ENCODE results near the gene TNNT2. TPM values are rescaled to one million over a fixed set of nuclear protein-coding genes. Genes with fewer than 3 reads are reported as not detected.

TNNT2 gene
- total RNA-seq, 1 experiment from 2014 or later, result 0.90 TPM

DNA sequence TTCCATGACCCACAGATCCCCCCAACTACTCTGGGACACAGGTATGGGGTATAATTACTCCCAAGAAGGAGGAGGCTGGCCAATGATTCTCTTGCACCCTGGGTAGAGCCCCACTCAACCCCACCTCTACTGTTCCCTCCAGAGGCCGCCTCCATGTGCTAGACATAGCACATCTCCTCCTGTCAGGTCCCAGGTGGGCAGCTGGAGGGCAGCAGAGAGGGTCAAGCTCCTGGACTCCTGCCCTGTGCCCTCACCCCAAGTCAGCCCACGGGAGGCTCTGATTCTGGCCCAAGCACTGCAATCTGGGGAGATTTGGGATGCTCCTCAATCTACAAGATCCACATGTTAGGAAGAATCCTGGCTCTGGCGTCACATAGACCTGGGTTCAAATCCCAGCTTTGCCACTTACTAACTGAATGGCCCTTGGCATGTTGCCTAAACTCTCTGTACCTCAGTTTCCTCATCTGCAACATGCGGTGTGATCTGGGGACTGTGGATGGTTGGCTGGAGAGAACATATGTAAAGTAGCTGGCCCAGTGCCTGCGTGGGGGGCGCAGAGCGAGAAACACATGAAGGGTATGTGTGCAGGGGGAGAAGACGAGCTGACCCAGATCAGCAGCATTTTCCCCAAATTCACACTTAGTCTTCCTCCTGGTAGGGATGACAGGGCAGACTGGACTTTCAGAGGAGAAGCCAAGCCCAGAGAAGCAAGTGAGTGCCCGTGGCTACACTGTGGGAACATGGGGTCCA, 23.2 kb downstream of the TNNT2 start:
- DNase-seq (ENCODE audit: low spot score), result no peak
- no TSS peak for BruUV-seq (replicated peaks)
- no peaks in the 10 kb centered on the region for H3K9me3 ChIP-seq (ENCODE audit: low read depth, low read length, poor library complexity, severe bottlenecking)
- CTCF ChIA-PET, result no interaction called here
- H3K36me3 ChIP-seq (ENCODE audit: insufficient read depth, low read length, poor library complexity, severe bottlenecking), result no peaks in the 10 kb centered on the region
- TF ChIP-seq, protein P1, sequence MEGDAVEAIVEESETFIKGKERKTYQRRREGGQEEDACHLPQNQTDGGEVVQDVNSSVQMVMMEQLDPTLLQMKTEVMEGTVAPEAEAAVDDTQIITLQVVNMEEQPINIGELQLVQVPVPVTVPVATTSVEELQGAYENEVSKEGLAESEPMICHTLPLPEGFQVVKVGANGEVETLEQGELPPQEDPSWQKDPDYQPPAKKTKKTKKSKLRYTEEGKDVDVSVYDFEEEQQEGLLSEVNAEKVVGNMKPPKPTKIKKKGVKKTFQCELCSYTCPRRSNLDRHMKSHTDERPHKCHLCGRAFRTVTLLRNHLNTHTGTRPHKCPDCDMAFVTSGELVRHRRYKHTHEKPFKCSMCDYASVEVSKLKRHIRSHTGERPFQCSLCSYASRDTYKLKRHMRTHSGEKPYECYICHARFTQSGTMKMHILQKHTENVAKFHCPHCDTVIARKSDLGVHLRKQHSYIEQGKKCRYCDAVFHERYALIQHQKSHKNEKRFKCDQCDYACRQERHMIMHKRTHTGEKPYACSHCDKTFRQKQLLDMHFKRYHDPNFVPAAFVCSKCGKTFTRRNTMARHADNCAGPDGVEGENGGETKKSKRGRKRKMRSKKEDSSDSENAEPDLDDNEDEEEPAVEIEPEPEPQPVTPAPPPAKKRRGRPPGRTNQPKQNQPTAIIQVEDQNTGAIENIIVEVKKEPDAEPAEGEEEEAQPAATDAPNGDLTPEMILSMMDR (conservative IDR thresholded peaks at IDR 0.05; ENCODE audit: low read depth, low read length), result no peak
- TF ChIP-seq EZH2 (IDR thresholded peaks at IDR 0.05; ENCODE audit: borderline replicate concordance, low read depth, low read length, poor library complexity, severe bottlenecking), result no peak
- intact Hi-C loops (cut with micrococcal nuclease; ENCODE audit: unreplicated experiment), result no loop called here
- peaks cover 6% of the 10 kb centered on the region for H3K4me1 ChIP-seq (ENCODE audit: insufficient read depth, low read length, poor library complexity, severe bottlenecking)
- H3K27ac ChIP-seq (ENCODE audit: low read depth, low read length, poor library complexity, severe bottlenecking), result no peak overlapping the region
- no peak overlapping the region for H3K4me3 ChIP-seq (ENCODE audit: low read depth, low read length, poor library complexity, severe bottlenecking)
- H3K27me3 ChIP-seq (replicated peaks; ENCODE audit: insufficient read depth, low read depth, low read length, poor library complexity), result no peaks in the 10 kb centered on the region
- POLR2A ChIA-PET (ENCODE audit: low non-redundant PET), result no interaction called here

DNA sequence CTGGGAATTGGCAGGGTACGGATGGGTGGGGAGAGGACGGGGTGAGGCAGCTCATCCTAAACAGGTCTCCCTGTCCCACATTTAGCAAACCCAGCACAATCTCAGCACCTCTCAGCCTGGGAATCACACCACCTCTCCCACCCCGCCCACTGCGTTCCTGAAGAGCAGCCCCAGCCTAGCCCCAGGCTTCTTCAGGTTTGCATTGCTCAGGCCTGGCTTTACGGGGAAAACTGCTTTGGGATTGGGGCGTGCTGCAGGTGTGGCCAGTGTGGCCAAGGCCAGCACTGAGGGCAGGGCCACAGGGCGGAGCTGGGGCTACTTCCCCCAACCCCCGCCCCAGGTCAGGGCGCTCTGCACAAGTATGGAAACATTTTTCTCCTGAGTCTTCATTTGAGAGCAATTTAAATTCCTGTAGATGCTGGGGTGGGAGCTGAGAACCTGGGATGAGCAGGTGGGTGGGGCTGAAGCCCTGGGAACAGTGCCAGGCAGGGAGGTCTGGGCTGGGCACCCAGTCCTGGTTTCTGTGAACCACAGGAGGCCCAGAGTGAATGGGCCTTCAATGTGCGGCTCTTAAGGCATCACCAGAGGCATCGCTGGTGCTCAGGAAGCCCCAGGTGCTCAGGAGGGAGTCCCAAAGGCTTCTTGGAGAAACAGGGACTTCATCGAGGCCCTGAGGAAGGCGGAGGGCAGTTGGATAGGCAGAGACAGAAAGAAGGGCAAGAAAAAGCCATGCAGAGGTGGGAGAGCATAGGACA, 24.1 kb downstream of the TNNT2 start:
- Histone ChIP-seq H3K4me3 (ENCODE audit: low read depth, low read length, poor library complexity, severe bottlenecking) (no peak overlapping the region), H3K27ac (ENCODE audit: low read depth, low read length, poor library complexity, severe bottlenecking) (no peak overlapping the region), H3K27me3 (replicated peaks; ENCODE audit: insufficient read depth, low read depth, low read length, poor library complexity) (no peaks in the 10 kb centered on the region), H3K9me3 (ENCODE audit: low read depth, low read length, poor library complexity, severe bottlenecking) (no peaks in the 10 kb centered on the region), H3K4me1 (ENCODE audit: insufficient read depth, low read length, poor library complexity, severe bottlenecking) (peaks cover 3% of the 10 kb centered on the region), H3K36me3 (ENCODE audit: insufficient read depth, low read length, poor library complexity, severe bottlenecking) (no peaks in the 10 kb centered on the region)
- CTCF ChIA-PET, result no interaction called here
- BruUV-seq (replicated peaks), result no TSS peak
- TF ChIP-seq, protein P1 (conservative IDR thresholded peaks at IDR 0.05; ENCODE audit: low read depth, low read length), result no peak
- no peak for TF ChIP-seq EZH2 (IDR thresholded peaks at IDR 0.05; ENCODE audit: borderline replicate concordance, low read depth, low read length, poor library complexity, severe bottlenecking)
- POLR2A ChIA-PET (ENCODE audit: low non-redundant PET), result no interaction called here
- intact Hi-C loops (cut with micrococcal nuclease; ENCODE audit: unreplicated experiment), result no loop called here
- no peak for DNase-seq (ENCODE audit: low spot score)

DNA sequence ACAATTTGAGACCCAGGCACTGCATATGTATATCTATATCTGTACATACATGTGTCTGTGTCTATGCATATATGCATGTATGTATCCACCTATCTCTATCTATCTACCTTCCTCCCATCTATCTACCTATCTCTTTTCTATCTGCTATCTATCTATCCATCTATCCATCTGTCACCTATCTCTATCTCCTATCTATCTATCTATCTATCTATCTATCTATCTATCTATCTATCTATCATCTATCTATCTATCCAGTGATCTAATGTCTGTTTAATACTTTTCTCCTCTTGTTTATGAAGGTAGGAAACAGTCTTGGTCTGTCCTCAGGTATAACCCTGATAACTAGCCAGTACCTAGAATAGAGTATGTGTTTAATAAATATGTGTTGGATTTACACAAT, 25.9 kb downstream of the TNNT2 start:
- CTCF ChIA-PET, result no interaction called here
- H3K27me3 ChIP-seq (replicated peaks; ENCODE audit: insufficient read depth, low read depth, low read length, poor library complexity), result no peaks in the 10 kb centered on the region
- no peaks in the 10 kb centered on the region for H3K36me3 ChIP-seq (ENCODE audit: insufficient read depth, low read length, poor library complexity, severe bottlenecking)
- intact Hi-C loops (cut with micrococcal nuclease; ENCODE audit: unreplicated experiment), result no loop called here
- POLR2A ChIA-PET (ENCODE audit: low non-redundant PET), result no interaction called here
- peaks cover 20% of the 10 kb centered on the region for H3K4me1 ChIP-seq (ENCODE audit: insufficient read depth, low read length, poor library complexity, severe bottlenecking)
- no peak overlapping the region for H3K27ac ChIP-seq (ENCODE audit: low read depth, low read length, poor library complexity, severe bottlenecking)
- TF ChIP-seq EZH2 (IDR thresholded peaks at IDR 0.05; ENCODE audit: borderline replicate concordance, low read depth, low read length, poor library complexity, severe bottlenecking), result no peak
- TF ChIP-seq, protein P1 (conservative IDR thresholded peaks at IDR 0.05; ENCODE audit: low read depth, low read length), result no peak
- H3K9me3 ChIP-seq (ENCODE audit: low read depth, low read length, poor library complexity, severe bottlenecking), result no peaks in the 10 kb centered on the region
- H3K4me3 ChIP-seq (ENCODE audit: low read depth, low read length, poor library complexity, severe bottlenecking), result no peak overlapping the region
- BruUV-seq (replicated peaks), result no TSS peak
- no peak for DNase-seq (ENCODE audit: low spot score)

All from A673 (cell line).